Measurements from ENCODE around the gene SPACA4.

DNA sequence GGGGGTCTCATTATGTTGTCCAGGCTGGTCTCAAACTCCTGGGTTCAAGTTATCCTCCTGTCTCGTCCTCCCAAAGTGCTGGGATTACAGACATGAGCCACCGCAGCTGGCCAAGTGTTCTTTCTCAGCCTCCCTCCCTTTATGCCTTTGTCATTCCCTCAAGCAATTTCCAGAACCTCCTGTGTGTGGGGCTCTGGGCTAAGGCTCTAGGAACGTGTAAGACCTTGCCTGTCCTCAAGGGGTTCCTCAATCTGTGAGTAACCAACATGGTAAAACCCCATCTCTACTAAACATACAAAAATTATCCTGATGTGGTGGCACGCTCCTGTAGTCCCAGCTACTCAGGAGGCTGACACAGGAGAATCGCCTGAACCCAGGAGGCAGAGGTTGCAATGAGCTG lies 15.5 kb upstream of the SPACA4 start:
- TF ChIP-seq, protein P1, sequence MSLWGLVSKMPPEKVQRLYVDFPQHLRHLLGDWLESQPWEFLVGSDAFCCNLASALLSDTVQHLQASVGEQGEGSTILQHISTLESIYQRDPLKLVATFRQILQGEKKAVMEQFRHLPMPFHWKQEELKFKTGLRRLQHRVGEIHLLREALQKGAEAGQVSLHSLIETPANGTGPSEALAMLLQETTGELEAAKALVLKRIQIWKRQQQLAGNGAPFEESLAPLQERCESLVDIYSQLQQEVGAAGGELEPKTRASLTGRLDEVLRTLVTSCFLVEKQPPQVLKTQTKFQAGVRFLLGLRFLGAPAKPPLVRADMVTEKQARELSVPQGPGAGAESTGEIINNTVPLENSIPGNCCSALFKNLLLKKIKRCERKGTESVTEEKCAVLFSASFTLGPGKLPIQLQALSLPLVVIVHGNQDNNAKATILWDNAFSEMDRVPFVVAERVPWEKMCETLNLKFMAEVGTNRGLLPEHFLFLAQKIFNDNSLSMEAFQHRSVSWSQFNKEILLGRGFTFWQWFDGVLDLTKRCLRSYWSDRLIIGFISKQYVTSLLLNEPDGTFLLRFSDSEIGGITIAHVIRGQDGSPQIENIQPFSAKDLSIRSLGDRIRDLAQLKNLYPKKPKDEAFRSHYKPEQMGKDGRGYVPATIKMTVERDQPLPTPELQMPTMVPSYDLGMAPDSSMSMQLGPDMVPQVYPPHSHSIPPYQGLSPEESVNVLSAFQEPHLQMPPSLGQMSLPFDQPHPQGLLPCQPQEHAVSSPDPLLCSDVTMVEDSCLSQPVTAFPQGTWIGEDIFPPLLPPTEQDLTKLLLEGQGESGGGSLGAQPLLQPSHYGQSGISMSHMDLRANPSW (CRISPR knock-in tag; conservative IDR thresholded peaks at IDR 0.05; ENCODE audit: low read depth): no peak
- TF ChIP-seq TCF7 (CRISPR knock-in tag; IDR thresholded peaks at IDR 0.05; ENCODE audit: low read depth): no peak
- TF ChIP-seq ATF1 (CRISPR knock-in tag; IDR thresholded peaks at IDR 0.05): no peak
- no peak for TF ChIP-seq NFE2L1 (CRISPR knock-in tag; IDR thresholded peaks at IDR 0.05)
- TF ChIP-seq, protein P2, sequence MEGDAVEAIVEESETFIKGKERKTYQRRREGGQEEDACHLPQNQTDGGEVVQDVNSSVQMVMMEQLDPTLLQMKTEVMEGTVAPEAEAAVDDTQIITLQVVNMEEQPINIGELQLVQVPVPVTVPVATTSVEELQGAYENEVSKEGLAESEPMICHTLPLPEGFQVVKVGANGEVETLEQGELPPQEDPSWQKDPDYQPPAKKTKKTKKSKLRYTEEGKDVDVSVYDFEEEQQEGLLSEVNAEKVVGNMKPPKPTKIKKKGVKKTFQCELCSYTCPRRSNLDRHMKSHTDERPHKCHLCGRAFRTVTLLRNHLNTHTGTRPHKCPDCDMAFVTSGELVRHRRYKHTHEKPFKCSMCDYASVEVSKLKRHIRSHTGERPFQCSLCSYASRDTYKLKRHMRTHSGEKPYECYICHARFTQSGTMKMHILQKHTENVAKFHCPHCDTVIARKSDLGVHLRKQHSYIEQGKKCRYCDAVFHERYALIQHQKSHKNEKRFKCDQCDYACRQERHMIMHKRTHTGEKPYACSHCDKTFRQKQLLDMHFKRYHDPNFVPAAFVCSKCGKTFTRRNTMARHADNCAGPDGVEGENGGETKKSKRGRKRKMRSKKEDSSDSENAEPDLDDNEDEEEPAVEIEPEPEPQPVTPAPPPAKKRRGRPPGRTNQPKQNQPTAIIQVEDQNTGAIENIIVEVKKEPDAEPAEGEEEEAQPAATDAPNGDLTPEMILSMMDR (IDR thresholded peaks at IDR 0.05): no peak
- no peak for TF ChIP-seq NR2C2 (CRISPR knock-in tag; IDR thresholded peaks at IDR 0.05)
- no peak for TF ChIP-seq TP53 (CRISPR knock-in tag; IDR thresholded peaks at IDR 0.05)
- TF ChIP-seq, protein P3, sequence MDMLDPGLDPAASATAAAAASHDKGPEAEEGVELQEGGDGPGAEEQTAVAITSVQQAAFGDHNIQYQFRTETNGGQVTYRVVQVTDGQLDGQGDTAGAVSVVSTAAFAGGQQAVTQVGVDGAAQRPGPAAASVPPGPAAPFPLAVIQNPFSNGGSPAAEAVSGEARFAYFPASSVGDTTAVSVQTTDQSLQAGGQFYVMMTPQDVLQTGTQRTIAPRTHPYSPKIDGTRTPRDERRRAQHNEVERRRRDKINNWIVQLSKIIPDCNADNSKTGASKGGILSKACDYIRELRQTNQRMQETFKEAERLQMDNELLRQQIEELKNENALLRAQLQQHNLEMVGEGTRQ (CRISPR knock-in tag; IDR thresholded peaks at IDR 0.05): no peak
- no peak for TF ChIP-seq TEAD4 (CRISPR knock-in tag; IDR thresholded peaks at IDR 0.05)
